HG03060 (cell line): ENCODE data around the gene EFEMP1.

Source experiments
- ATAC-seq: cut with Tn5 transposase; IDR thresholded peaks from one replicate; pipeline ENCODE4 v1.9.1; 2021; ENCODE audit warnings: low read depth, moderate number of reproducible peaks; ENCODE audit not compliant: unreplicated experiment

Gene EFEMP1

GRCh38 chr2:55899881-55900280, 23.7 kb downstream of the EFEMP1 start:
- no peak for ATAC-seq

- no peak for ATAC-seq
Observed at GRCh38 chr2:55898386-55899040, 25.1 kb downstream of the EFEMP1 start.

GRCh38 chr2:55896633-55897032, 26.9 kb downstream of the EFEMP1 start:
- no peak for ATAC-seq

GRCh38 chr2:55894720-55895119, 28.9 kb downstream of the EFEMP1 start:
- ATAC-seq: no peak

GRCh38 chr2:55891671-55892094, 31.9 kb downstream of the EFEMP1 start:
- ATAC-seq: no peak

- ATAC-seq: no peak
Observed at GRCh38 chr2:55888936-55889335, 34.6 kb downstream of the EFEMP1 start.

GRCh38 chr2:55887901-55888624, 35.5 kb downstream of the EFEMP1 start:
- no peak for ATAC-seq

GRCh38 chr2:55887351-55887750, 36.2 kb downstream of the EFEMP1 start:
- ATAC-seq: no peak

- ATAC-seq: no peak
Observed at GRCh38 chr2:55885944-55886281, 37.7 kb downstream of the EFEMP1 start.

- no peak for ATAC-seq
Observed at GRCh38 chr2:55885127-55885943, 38.2 kb downstream of the EFEMP1 start.

GRCh38 chr2:55883829-55884228, 39.8 kb downstream of the EFEMP1 start:
- ATAC-seq: no peak

GRCh38 chr2:55883357-55883756, 40.2 kb downstream of the EFEMP1 start:
- no peak for ATAC-seq

GRCh38 chr2:55882954-55883353, 40.6 kb downstream of the EFEMP1 start:
- no peak for ATAC-seq

GRCh38 chr2:55880416-55881143, 43.0 kb downstream of the EFEMP1 start:
- ATAC-seq: no peak

GRCh38 chr2:55879976-55880375, 43.6 kb downstream of the EFEMP1 start:
- no peak for ATAC-seq

- ATAC-seq: no peak
Observed at GRCh38 chr2:55877087-55877436, 46.5 kb downstream of the EFEMP1 start.

GRCh38 chr2:55876429-55877086, 47.0 kb downstream of the EFEMP1 start:
- no peak for ATAC-seq

- ATAC-seq: peak; percentile 45
Observed at GRCh38 chr2:55875434-55876135, 48.0 kb downstream of the EFEMP1 start.

- no peak for ATAC-seq
Observed at GRCh38 chr2:55874338-55874737, 49.2 kb downstream of the EFEMP1 start.

- no peak for ATAC-seq
Observed at GRCh38 chr2:55871637-55872036, 51.9 kb downstream of the EFEMP1 start.
